ENCODE data around the gene OSR1. TPM values are rescaled to one million over a fixed set of nuclear protein-coding genes. Genes with fewer than 3 reads are reported as not detected.

The OSR1 gene
- total and polyA plus RNA-seq, 9 of the 15 experiments (the other 6 are each of a cell fraction or from before 2014, with no cell fraction given), result not detected

DNA sequence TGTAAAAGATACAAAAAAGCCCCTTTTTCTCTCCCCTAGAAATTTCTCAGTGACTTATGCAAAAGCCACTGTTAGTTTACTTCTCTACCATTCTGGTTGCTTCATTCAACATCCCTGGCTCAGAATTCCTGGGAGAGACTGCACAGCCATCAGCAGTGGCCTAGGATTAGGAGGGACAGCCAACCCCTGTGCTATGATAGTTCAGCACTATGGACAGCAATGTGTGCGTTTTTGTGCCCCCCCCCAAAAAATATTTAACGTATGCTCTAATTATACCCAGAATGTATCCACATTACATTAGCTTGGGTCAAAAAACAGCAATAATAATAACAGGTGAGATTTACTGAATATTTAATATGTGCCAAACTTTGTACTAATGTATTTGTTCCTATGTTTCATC is 29.0 kb downstream of the OSR1 start (continued):
- TF ChIP-seq MGA (IDR thresholded peaks at IDR 0.05), result no peak
- no peak for TF ChIP-seq NR1H2 (CRISPR knock-in tag; IDR thresholded peaks at IDR 0.05)
- TF ChIP-seq OTX1 (CRISPR knock-in tag; IDR thresholded peaks at IDR 0.05), result no peak
- TF ChIP-seq, protein P1, sequence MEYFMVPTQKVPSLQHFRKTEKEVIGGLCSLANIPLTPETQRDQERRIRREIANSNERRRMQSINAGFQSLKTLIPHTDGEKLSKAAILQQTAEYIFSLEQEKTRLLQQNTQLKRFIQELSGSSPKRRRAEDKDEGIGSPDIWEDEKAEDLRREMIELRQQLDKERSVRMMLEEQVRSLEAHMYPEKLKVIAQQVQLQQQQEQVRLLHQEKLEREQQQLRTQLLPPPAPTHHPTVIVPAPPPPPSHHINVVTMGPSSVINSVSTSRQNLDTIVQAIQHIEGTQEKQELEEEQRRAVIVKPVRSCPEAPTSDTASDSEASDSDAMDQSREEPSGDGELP (CRISPR knock-in tag; IDR thresholded peaks at IDR 0.05; ENCODE audit: borderline replicate concordance), result no peak
- TF ChIP-seq EHMT2 (IDR thresholded peaks at IDR 0.05), result peak; percentile 80
